NCI-H345 (cell line): ENCODE data around the gene SNRPB2.
A peak's percentile ranks its signal among the peaks of the same experiment; 100 is the strongest.

ENCODE experiments used
- DNase-seq: peaks from one replicate; lab custom pipeline; 2025; lab: John Stamatoyannopoulos, UW

SNRPB2 gene

DNA sequence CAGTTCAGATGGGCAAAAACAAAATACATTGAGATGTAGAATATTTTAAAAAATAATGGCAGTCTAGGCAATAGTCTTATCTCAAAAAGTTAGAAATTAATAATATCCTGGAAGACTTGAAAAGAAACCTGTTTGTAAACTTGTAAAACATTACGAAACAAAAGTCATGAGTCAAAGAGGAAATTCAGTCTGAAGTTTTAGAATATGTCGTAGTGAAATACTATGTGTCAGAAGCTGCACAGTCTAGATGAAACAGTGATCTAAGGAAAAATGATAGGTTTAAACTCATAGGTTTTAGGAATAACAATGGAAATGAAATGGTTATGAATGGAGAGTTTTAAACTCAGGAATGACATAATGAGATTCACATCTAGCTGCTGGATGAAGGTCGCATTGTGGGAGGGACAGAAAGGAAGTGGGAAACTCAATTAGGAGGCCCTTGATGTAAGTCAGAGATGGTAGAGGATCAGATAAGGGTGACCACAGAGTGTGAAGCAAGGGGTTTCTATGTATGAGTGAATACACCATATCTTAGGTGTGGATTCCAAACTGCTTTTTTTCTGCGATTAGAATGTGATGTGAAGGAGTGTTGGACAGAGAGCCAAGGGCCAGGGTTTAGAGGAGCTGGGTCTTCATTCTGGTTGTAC, 2.8 kb downstream of the SNRPB2 start:
- no peak for DNase-seq

DNA sequence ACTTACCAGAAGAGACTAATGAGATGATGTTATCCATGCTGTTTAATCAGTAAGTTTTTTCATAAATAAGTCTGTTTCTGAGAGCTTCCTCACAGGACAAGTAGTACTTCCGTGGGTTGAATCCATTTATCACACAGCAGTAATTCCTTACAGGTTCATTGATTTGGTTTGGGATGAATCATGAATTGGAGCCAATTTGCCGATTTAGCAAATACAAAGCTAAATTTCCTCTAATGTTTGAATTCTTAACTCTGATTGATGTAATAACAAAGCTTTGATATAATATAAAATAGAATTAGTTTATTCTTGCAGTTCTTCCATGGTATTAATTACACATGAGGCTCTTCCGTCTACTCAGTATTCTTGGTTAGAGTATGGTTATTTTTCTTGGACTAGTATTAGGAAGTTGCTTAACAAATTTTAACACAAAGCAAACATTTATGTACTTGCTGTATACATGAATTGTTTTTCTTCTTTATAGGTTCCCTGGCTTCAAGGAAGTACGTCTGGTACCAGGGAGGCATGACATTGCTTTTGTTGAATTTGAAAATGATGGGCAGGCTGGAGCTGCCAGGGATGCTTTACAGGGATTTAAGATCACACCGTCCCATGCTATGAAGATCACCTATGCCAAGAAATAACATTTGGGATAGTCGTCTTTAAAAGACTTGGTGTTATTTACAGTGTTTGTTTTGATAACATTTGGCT, 10.7 kb downstream of the SNRPB2 start:
- no peak for DNase-seq

DNA sequence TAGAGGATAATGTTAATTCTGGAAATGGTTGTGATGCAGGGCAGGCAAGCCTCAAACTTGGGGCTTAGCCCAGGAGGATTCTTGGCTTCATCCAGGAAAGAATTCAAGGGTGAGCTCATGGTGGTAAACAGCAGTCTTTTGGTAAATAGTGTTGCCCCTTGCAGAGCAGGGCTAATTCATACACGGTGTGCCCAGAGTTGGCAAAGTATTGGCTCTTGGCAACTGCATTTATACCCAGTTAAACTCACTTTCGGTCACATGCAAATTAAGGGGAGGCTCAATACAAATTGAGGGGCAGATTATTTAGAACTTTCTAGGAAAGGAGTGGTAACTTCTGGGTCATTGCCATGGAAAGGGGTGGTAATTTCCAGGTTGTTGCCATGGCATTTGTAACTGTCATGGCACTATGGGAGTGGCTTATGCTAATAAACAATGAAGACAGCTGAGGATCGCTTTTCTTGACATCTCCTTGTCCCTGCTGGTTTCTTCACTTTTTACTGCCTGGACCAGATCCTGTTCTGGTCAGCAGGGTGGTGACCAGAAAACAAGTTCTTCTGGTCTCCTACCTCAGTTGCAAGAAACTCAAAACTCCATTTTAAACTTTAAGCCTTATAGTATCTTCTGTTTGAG, 14.5 kb downstream of the SNRPB2 start:
- no peak for DNase-seq

DNA sequence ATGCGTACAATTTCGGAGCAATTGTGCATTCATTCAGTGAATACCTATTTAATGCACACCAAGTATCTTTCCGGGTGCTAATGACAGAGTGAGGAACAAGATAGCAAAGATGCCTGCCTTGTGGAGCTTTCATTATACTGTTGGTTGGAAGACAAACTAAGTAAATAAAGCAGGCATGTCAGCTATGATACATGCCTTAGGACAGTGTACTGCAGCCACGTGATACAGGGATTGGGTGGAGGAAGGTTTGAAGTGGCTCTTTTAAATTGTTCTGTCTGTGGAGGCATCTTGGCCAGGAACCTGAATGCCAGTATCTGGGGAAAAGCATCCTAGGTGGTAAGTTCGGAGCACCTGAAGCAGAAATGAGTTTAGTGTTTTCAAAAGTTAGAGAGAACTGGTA, 15.4 kb downstream of the SNRPB2 start:
- DNase-seq = no peak

DNA sequence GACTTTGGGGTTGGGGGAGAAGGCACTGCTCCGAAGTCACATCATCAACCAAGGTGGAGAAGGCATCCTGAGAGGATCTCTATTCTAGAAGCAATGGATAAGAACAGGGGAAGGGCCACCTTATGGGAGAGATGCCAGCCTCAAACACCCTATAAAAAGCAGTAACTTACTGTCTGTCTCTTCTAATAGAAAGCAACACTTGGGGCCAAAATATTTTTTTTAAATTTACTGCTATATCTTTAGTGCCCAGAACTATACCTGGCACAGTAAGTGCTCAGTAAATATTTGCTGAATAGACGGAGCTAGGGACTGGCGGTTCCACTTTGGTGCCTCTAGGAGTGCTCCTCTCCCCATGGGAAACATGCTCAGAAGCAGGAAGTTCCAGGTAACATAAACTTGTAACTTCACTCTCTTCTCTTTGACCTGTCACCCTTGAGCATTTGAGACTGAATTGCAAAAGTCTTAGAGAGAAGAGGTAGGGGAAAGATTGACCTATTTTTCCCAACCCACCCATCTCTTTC, 17.5 kb downstream of the SNRPB2 start:
- peak; percentile 62 for DNase-seq

DNA sequence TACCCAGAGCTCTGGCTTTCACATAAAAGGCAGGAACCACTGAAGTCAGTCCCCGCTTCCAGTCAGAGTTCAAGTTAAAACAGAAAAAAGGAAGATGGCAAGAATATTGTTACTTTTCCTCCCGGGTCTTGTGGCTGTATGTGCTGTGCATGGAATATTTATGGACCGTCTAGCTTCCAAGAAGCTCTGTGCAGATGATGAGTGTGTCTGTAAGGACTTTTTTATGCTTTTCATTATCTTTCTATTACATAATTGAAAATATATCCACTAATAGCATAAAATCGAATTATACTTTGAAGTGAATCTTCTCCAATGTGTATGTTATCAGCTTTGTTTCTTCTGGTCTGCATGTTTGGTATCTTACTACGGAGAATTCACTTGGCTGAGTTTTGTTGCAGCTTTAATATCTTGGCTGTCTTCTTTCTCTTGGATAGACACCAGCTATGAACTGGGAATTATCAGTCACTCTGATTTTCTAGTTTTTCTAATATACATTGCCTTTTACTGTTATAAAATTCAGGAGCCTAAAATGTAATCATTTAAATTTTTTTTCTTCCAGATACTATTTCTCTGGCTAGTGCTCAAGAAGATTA, 18.6 kb downstream of the SNRPB2 start, which contains the start of gene OTOR:
Gene OTOR, plus strand, starts transcription at position 51 of the 593 bp plus-strand sequence. Its CDS starts 44 bp downstream, at position 95.
- no peak for DNase-seq

DNA sequence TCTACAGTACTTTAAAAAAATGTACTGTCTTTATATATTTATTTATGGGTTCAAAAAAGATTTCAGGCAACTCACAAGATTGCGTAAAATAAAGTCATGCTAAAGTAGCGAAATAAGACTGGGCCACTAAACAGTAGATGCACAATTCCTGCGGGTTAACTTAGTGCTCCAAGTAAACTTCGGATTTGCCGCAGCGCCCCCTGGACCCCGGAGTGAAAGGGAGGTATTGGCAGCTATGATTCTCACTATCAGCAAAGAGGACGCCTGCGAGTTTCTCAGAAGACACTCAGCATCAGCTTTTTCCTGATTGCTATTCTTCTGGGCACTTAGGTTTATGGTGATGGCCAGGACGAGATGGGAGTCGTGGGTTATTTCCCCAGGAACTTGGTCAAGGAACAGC, 19.7 kb downstream of the SNRPB2 start:
- DNase-seq = no peak

DNA sequence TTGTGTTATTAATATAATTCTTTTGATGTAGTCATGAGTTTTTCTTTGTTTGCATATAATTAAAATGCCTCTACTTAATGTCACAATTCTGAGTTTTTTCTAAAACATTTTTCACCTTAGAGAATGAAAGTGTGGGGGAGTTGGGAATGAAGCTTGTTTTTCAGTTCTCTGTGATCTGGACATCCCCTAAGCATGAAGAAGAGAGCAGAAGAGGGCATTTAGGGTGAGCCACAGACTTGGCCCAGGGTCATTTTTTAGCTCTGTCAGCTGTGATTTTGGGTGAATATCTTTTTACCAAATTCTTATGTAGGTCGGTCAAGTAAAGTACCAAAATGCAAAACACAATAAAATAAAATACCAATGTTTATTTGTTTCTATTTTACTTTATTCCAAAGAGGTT, 22.3 kb downstream of the SNRPB2 start:
- DNase-seq = no peak

DNA sequence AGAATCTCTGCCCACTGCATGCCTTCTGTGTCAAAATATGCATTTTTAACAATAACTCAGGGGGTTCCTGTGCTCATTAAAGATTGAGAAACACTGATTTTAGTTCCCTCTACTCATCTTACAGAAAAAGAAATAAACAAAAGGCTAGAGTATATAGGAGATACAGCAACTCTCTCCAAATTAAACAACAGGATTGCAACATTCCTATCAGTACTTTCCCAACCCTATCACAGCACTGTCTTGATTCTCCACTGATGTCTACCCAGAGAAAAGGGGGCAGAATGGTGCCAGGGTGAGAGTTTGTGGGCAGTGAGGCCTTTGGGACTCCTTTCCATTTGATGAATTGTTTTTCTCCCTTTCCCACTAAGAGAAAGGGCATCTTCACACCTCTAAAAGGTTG, 23.1 kb downstream of the SNRPB2 start:
- no peak for DNase-seq

DNA sequence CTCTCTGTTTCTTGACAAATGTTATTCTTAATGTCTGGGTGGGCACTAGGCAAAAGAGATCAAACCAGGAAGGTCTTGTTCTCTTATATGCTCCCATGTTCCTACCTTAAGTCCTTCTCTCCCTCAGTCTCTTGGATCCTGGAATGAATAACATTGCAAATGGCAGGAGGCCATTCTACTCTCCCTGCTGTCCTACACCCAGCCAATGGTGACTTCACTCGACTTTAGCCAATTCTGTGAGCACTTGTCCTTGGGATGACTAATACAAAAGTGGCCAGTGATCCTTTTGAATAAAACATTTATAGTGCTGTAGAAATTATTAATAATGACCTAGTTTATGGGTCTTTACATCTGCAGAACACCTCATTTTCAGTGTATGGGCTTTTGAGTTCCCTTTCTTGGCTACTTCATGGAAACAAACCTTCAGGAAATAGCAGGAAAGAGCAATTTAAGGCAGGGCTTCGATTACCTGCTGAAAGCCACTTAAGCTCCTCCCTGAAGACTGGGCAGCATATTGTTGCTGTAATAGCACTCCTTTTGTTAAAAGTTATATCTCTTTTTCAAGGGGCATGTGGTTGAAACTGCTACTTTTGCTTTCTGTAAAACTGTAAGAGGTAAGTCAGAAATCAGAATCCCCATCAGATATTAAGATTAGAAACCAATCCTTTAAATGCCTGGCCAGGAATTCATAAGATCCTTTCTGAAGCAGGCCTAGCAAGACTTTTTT, 28.8 kb downstream of the SNRPB2 start:
- DNase-seq = no peak

DNA sequence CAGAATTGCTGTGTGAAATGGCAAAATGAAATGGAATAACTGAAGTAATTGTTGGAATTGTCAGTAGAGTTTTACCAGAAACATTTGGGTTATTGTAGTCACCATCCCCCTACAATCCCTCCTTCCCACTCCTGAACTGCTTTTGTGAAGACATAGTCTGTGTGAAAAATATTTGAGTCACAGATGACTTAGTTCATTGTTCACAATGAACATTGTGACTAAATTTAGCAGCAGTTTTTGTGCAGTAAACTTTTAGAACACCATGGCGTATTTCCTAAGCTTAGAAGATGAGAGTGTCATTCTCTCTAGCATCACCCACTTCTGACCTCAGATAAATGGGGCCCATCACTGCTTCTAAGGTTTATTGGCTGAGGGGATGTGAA, 29.3 kb downstream of the SNRPB2 start:
- no peak for DNase-seq

DNA sequence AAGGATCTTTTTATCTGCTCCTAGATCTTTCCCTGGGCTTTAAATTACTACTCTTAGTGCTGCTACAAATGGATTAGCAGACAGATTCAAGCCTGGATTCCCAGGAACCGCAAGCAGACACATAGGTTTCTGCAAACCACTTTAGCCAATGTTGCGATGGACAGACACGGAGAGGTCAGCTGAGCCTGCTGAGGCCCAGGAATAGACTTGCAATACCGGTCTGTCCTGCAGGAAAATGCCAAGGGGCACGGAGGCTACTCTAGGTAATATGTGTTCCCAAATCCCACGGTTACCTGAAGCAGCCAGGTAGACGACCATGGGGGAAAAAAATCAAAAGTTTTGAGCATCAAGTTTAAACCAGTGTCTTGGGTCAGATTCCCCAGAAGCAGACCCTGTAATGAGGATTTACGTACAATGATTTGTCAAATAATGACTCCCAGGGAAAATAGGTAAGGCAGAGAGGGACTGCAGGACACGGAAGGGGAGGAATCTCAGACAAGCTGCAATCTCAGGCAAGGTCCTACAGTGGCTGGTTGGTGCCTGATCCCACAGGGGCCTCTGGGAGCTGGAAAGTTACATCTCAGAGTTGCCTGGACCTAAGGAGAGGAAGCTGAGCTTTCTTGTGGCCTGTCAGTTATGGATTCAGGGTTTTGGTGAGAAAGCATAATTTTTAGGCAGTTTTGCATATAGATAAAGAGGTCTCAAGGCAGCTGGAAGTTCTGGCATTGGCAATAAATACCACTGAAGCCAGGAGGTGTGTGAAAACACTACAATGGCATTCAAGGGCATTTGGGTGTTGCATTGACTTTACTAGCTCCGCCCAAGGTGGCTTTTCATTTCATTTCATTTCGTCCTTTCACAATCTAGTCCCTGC, 30.8 kb downstream of the SNRPB2 start:
- DNase-seq = no peak

DNA sequence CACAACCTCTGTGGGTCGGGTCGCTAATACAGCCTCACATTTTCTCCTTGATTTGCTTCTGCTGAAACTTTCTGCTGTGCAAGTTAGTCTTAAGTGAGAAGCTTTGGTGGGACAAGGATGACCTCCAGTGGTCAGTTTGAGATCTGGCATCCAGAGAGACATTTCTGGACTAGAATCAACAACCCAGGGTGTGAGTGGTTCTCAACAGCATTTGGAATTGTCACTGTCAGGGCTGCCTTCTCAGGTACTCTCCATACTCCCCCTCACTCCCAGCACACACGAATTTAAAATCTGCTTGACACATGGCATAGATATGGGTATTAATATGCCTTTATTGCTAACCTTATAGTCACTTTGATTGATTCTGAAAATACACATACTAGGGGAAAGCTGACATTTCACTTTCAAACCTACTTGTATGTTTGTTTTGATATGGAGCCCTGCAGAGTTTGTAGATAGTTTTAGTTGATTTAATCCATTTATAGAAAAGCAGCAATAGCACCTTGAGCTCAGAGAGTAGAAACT, 31.5 kb downstream of the SNRPB2 start:
- peak; percentile 84 for DNase-seq

DNA sequence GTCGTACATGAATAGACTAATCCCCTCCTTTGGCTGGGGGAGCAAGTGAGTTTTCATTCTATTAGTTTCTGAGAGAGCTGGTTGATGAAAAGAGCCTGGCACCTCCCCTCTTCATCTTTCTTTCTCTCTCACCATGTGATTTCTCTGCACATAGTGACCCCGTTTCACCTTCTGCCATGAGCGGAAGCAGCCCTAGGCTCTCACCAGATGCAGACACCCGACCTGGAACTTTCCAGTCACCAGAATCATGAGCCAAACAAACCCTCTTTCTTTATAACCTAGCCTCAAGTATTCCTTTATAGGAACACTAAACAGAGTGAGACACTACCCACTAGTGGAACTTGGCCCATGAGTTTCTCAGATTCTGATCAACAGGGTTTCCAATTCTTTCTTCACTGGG, 34.7 kb downstream of the SNRPB2 start:
- DNase-seq = no peak

DNA sequence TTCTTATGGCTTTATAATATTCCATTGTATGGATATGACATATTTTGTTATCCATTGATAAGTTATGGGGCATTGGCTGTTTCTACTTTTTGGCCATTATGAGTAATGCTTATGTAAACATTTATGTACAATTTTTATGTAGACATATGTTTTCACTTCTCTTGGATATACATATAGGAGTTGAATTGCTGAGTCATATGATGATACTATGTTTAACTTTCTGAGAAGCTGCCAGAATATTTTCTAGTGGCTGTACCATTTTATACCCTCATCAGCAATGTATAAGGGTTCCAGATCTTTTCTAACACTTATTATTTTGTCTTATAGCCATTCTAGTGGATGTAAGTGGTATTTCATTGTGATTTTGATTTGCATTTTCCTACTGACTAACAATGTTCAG, 41.4 kb downstream of the SNRPB2 start:
- no peak for DNase-seq

DNA sequence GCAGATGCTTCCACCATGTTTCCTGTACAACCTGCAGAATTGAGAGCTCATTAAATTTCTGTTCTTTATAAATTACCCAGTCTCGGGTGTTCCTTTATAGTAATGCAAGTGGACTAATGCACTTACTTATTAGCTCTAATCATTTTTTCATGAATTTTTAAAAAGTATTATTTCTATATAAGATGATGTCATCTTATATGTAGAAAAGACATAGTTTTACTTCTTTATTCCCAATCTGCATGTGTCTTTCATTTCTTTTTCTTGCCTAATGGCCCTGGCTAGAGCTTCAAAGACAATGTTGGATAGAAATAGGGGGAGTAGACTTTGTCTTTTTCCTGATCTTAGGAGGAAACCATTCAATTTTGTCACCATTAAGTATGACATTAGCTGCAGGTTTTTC, 46.1 kb downstream of the SNRPB2 start:
- no peak for DNase-seq

DNA sequence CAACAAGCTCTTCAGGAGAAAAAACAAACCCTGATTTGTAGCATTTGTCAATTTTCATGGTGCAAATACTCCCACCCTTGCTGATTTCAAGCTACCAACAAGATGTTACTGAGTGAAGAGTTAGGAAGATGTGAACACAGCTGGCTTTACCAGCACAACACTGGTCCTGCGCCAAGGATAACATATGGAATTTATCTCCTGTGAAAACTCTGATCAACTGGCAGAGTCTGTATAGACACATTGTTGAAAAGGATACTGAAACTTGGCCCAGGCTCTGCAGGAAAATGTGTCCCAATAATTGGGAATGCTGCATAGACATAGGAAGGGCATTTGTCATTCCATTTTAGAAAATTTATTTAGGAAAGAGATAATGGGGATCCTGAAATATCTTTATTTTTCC, 47.3 kb downstream of the SNRPB2 start:
- no peak for DNase-seq

DNA sequence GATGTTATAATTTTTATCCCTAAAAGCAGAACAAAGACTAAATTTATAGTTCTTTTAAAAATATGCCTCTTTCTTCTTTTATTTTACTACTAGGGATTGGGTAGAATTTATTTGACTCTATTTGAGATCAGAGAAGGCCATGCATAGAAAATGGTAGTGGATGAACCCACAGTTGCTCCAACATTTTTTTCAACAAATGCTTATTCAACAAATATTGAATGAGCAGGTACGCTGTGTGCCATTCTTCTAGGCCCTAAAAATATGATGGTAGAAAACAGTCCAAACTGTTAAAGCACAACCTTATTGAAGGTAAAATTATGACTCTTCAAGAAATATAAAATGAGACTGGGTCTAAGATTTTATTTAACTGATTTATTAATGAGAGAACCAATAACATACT, 48.3 kb downstream of the SNRPB2 start:
- DNase-seq = no peak

DNA sequence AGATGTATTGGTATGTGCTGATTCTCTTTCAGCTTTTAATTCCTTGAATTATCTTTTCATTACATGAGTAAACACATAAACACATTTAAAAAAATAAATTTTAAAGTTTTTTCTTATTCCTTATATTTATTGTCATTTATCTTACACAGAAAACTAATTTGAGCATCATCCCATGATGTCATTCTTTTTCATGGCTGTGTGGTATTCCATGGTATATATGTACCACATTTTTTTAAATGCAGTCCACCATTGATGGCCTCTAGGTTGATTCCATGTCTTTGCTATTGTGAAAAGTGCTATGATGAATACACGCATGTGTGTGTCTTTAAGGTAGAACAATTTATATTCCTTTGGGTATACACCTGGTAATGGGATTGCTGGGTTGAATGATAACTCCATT, 51.7 kb downstream of the SNRPB2 start:
- DNase-seq = no peak

DNA sequence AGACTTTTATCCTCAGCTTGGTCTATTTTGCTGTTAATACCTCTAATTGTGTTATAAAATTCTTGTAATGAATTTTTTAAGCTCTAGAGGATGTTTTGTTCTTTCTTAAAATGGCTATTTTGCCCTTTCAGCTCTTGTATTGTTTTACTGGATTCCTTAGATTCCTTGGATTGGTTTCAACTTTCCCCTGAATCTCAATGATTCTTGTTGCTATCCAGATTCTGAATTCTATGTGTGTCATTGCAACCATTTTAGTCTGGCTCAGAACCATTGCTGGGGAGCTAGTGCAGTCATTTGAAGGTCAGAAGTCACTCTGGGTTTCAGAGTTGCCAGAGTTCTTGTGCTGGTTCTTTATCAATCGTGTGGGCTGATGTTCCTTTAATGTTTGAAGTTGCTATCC, 55.4 kb downstream of the SNRPB2 start:
- DNase-seq = no peak
